Kidney capillary endothelial cell (primary cell): ENCODE measurements around the gene TMEM238.
A peak's percentile ranks its signal among the peaks of the same experiment; 100 is the strongest.
"Not testable (repeated sequence)": the region's sequence is repeated elsewhere in the genome, so short reads cannot be mapped to it uniquely, and the experiment has no call there.

ENCODE experiments used
- DNase-seq: peaks from one replicate; pipeline ENCODE4 v3.0.0-alpha.2; 2018; ENCODE audit warnings: low spot score

TMEM238 gene

DNA sequence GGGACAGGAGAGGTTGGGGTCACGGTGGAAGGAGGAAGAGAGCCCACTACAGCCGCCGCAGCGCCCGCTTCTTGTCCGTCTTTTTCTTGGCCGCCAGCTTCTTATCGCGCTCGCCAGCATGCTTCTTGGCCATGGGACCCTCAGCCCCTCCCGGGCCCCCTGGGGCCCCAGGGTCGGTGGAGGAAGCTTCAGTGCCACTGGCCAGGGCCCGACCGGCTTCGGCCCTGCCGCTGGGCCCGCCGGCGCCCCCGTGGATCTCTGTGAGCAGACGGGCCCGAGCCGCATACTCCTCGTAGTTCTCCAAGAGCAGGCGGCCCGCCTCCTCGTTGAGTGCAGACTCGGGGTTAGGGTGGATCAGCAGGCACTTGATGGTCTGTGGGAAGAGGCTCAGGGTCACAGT lies 17.3 kb upstream of the TMEM238 start:
- DNase-seq = not testable (repeated sequence)

DNA sequence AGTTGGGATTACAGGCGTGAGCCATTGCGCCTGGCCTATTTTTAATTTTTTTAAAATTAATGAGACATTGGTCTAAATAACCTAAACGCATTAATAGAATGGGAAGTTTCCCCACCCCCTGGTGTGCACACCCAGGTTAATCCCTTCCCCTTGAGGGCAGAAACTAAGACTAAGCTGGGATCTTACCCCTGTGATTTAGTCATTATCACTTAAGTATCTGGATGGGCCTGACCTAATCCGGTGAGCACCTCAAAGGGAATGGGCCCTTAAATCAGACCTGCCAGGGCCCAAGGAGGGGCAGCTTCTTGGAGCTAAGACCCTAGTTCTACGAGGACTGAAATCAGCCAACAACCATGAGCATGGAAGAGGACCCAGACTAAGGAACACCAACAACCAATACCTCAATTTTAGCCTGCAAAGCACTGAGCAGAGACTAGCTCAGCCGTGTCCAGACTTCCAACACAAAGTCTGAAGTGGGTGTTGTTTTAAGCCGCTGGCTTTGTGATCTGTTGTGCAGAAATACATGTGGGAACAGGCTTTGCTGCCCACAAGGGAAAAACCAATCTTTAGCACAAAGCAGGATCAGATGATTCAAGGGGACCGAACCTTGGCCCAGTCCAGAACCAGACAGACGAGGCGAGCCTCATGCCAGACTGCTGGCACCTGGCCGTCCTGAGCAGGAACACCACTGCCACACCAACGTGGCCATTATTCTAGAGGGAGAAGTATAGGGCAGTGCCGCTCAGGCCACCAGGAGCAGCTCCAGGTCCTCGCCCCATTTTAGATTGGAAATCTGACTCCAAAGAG lies 16.4 kb upstream of the TMEM238 start:
- DNase-seq = no peak

DNA sequence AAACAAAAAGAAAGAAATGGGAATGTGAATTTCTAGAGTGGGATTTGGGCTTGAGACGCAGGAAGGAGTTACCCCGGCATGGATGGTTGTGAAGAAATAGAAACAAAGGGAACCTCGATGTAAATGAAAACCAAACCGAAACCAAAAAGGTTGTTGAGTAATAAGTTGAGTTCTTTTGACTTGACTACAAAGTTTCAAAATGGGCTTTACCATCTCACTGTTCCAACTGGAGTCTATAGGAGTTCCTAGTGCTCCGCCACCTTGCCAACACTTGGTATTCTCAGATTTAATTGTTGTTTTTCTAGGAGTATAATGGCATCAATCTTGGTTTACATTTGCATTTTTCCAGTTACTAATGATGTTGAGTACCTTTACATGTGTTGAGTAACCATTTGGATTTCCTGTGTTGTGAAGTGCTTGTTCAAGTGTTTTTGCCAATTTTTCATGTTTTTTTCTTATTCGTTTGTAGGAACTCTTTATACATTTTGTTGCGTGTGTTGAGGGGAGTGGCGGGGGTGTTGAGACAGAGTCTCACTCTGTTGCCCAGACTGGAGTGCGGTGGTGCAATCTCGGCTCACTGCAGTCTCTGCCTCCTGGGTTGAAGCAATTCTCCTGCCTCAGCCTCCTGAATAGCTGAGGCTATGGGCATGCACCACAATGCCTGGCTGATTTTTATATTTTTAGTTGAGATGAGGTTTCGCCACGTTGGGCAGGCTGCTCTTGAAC lies 14.3 kb upstream of the TMEM238 start:
- DNase-seq = no peak

DNA sequence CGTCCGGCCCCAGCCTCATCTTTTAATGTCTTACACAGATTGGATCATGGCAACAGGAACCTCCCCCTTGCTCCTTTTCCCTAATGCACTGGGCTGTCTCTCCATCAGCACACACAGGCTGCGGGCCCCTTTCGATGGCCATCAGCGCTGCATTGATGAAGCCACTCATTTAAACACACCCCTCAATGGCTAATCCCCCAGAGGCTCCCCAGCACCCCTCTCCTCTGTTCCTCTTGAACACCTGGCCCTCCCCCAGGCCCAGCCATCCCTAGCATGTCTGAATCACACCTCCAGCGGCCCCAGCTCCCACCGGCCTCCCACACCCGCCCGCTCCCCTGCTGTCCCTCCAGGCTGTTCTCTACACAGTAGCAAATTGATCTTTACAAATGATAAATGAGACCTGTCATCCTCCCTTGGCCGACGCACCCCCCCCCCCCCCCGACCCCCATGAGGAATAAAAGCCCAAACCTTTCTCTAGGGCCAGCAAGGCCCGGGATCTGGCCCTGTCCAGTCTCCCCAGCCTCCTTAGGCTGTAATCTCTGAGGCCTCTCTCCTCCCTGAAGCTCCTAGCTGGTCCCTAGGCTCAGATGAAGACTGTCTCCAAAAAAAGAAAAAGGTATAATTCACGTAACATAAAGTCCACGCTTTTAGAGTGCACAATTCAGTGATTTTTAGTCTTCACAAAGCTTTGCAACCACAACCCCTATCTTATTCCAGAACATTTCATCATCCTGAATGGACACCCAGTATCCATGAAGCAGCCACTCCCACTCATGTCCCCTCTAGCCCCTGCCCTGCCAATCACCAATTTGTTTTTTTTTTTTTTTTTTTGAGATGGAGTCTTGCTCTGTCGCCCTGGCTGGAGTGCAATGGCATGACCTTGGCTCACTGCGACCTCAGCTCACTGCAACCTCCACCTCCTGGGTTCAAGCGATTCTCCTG lies 9.0 kb upstream of the TMEM238 start:
- DNase-seq = no peak

DNA sequence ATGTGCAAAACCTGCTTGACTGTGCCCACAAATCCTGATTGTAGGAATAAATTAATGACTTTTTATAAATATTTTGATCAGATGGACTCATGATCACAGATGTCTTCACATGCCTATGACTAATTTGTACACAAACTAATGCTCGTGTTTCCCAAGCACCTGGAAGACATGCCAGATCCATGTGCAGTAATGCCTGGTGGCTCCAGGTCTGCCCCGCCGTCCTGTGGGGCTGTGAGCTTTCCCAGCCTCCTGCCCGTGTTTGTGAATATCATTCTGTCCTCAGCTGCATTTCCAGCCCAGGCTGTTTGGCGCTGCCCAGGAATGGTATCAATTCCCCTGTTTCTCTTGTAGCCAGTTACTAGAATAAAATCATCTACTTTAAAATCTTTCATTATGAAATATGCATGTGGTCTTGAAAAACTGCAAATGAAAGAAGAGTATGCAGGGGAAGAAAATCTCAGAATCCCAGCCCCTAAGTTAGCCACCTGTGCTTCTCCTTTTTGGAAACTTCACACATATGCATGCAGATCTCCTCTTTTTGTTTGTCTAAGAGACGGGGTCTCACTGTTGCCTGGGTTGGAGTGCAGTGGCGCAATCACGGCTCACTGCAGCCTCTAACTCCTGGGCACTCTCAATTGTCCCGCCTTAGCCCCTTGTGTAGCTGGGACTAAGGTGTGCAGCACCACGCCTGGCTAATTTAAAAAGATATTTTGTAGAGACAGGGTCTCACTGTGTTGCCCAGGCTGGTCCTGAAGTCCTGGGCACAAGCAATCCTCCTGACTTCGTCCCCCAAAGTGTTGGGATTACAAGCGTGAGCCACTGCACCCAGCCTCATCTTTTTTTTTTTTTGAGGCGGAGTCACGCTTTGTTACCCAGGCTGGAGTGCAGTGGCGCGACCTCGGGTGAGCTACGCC lies 7.9 kb upstream of the TMEM238 start:
- no peak for DNase-seq

DNA sequence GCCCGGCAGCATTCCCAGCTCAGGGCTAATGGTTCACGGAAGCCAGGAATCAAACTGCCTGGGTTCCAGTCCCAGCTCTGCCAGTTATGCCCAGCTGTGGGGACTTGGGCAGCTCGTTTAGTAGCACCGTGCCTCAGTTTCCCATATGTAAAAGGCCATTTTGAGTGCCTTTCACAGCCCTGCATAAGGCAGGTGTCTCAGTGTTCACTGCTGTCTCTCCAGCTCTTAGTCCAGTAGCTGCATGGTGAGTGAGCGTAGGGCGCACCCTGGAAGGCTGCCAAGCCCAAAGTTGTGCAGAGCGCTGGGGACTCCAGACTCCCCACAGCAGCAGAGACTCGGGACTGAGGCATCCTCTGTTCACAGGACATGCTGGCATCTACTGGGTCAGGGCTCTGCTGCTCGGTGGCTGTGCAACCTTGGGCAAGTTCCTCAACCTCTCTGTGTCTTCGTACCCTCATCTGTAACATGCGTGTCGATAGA lies 7.1 kb upstream of the TMEM238 start:
- no peak for DNase-seq

DNA sequence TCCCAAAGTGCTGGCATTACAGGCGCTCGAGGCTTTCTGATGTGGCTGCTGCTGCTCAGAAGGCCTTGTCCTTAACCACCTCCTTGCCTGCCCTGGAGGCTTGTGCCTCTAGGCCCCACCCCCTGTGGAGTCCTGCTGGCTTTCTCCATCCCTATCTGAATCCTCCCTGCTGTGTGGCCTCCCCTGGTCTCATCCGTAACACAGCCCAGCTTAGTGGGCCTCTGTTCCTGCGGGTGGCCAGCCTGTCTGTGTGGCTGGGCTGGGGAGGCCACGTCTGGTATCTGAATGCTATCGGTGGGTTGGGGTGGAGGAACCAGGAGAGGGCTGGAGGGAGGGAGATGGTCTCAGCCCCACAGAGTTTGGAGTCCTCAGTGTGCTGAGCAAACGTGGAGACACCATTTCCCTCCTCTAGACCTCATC lies 6.4 kb upstream of the TMEM238 start:
- DNase-seq = no peak

DNA sequence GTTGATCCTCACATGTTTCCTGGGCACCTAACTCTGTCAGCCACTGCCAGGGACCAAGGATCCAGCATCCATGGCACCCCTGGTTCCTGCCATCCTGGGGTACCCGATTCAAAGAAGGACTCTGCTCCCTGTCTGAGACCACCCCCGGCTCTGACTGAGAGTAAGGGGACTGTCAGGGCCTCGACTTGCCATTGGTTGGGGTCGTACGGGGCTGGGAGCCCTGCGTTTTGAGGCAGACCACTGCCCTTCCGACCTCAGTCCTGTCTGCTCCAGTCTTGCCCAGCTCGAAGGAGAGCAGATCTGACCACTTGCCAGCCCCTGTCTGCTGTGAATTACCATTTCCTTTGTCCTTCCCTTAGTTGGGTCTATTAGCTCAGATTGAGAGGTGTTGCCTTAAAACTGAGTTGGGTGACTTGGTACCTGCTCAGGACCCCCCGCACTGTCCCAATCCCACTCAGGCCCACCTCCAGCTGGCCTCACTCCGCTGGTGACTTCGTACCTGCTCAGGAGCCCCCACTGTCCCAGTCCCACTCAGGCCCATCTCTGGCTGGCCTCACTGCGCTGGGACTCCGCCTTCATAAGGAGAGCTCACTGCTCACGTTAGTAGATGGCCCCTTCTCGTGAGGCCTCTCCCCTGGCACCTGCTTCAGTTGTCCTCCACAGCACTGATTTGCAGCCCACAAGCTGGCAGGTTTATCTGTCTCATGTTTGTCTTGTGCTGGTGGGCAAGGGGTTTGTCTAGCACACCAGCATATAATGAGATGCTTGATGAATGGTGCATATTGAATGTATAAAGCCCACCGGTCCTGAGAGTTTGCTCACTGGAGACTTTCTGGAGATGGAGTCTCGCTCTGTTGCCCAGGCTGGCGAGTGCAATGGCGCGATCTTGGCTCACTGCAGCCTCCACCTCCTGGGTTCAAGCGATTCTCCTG lies 5.6 kb upstream of the TMEM238 start:
- DNase-seq = no peak

DNA sequence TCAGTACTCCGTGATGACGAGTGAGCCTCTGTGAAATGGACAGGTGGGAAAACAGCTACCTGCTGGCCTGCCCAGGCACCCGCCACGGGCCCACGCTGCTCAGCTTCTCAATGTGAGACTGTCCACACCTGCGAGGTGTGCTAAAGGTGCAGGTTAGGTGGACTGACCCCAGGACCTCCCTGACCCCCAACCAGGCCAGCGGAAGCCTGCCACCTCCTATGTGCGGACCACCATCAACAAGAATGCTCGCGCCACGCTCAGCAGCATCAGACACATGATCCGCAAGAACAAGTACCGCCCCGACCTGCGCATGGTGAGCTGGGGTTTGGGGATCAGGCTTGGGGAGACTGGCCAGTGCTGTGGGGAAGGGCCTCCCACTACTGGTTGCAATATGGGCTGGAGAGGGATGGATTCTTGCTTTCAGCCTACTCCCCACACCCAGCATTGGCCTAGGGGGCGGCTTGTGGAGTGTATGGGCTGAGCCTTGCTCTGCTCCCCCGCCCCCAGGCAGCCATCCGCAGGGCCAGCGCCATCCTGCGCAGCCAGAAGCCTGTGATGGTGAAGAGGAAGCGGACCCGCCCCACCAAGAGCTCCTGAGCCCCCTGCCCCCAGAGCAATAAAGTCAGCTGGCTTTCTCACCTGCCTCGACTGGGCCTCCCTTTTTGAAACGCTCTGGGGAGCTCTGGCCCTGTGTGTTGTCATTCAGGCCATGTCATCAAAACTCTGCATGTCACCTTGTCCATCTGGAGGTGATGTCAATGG lies 3.8 kb upstream of the TMEM238 start:
- DNase-seq = no peak

DNA sequence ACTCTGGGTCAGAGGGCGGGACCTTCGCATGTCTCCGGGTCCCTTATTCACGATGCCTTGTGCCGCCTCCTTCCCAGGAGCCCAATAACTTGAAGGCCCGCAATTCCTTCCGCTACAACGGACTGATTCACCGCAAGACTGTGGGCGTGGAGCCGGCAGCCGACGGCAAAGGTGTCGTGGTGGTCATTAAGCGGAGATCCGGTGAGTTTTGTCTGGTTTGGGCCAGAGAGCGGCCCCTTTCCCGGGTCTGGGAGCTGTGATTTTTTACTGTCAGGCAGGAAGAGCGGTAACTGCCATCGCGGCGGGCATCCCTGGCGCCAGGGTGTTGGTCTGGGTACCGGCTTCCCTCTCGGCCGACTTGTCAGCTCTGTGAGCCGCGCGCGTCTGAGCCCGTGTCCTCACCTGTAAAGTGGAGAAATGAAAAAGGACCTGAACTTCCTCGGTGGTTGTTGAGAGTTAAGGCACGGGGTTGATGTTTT lies 2.4 kb upstream of the TMEM238 start:
- DNase-seq = peak; percentile 51

DNA sequence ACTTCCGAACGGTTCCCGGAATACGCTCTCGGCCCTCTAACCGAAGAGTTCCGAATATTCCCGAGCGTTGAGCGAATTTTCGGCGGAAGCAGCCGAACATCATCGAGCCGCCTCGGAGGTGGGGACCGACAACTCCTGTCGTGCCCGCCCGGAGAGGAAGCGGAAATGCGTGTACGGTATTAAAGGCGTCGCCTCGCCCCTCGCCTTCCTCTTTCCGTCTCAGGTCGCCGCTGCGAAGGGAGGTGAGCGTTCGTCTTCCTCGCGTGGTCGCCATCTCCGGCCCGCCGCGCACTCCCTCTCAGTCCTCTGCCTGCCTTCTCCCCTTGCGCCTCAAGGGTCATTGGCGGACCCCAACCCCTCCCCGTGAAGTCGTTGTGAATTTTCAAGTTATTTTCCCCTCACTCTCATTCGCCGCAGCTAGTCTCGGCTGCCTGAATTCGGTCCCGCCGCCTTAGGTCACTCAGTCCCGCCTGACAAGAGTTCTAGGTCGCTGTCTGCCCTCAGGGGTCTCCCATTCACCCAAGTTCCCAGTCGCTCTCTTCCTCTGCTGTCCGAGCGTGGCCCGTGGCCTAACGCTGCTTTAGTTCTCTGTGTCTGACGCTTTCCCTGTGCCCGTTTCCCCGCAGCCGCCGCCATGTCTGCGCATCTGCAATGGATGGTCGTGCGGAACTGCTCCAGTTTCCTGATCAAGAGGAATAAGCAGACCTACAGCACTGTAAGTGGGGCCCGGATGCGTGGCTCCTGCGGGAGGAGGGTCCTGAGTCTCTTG lies 1.8 kb upstream of the TMEM238 start, which contains the start of gene RPL28:
Gene RPL28, plus strand, starts transcription at position 209 of the 769 bp plus-strand sequence. Its CDS starts 426 bp downstream, at position 635.
- DNase-seq = peak; percentile 97

DNA sequence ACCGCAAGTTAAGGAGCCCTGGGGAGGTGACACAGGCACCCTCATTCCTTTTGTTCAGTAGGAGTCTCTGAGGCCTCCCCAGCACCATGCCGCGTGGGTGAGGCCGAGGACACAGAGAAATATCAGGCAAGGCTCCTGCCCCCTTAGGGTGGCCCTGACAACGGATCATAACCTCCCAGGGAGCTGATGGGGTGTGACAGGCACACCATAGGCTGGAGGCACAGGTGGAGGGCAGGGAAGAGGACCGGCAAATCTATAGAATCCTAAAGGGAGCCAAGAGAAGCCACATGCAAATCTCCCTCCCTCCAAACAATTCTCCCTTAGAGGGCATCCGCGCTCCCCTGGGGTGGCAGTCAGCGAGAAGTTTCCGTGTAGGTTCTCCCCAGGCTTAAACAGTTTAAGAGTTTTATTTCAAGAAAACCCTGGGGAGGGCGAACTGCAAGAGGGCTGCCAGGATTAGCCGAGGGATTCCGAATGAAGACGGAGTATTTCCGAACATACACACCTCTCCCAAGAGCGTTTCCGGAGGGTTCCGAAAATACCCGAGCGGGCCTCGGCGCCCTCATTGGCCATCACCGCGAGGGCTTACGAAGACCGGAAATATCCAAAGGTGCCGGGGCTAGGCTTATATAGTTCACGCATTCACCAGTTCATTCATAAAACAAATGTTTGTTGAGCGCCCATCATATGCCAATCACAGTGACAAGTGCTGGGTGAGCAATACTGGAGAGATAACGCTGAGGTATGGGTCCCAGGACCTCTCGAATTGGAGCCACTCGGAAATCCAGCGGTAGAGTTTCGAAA lies 1.0 kb upstream of the TMEM238 start:
- DNase-seq = peak; percentile 94

DNA sequence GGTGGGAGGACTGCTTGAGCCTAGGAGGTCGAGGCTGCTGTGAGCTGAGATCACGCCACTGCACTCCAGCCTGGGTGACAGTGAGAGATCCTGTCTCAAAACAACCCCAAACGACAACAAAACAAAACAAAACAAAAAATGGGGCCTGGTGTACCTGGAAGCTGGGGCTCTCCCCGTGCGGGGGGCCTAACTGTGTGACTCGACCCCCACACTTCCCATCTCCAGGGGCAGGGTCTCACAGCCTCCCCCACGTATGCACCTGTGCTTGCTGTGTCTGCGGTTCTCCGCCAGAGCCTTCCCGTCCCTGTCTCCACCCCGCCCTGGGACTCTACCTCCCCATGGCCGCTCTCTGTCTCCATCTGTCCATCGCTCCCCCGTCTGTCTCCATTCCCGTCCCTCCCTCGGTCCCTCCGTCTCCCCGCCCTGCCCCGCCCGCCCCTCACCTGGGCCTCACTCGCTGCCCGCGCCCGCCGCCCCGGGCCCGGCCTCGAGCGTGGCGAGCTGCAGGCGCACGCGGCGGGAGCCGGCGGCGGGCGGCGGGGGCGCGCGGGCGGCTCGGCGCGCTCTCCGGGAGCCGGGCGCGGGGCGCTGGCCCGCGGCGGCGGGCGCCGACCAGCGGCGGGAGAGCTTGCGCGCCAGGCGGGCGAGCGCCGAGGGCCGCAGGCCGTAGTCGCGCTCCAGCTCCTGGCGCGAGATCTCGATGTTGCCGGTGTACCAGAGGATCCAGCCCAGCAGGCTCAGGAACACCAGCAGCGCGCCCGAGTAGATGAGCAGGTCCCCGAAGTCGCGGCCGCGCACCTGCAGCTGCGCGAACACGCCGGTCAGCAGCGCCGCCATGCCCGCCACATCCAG lies 587 bp downstream of the TMEM238 start:
- peak; percentile 65 for DNase-seq

DNA sequence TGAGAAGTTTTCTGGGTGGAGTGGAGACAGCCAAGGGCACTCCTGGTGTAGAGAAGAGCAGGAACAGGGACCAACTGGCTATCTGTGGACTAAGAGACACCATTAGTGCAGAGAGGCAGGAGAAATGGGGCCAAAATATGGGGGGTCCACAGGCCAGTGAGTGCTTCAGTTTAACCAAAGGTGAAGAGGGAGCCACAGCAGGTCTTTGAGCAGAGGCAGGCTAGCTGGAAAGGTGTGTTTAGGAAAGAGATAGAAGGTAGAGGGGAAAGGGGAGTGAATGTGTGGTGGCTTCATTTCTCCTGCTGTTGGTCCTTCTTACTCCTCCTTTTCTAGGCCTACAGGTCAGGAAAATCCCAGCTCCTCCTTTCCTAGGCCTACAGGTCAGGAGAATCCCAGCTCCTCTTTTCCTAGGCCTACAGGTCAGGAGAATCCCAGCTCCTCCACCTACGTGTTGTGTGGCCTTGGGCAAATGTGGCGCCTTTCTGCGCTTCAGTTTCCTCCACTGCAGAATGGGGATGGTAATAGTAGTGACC lies 1.5 kb downstream of the TMEM238 start:
- DNase-seq = no peak

DNA sequence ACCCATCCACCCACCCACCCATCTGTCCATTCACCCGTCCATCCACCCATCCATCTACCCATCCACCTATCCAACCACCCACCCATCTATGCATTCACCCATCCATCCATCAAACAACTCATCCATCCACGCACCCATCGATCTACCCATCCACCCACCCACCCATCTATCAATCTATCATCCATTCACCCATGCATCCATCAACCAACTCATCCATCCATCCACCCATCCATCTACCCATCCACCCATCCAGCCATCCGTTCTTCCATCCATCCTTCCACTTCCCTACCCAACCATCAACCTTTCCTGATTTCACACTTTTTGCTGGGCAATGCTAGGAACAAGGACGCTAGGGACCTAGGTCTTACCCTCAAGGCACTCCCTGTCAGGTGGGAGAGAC lies 2.1 kb downstream of the TMEM238 start:
- DNase-seq = no peak

DNA sequence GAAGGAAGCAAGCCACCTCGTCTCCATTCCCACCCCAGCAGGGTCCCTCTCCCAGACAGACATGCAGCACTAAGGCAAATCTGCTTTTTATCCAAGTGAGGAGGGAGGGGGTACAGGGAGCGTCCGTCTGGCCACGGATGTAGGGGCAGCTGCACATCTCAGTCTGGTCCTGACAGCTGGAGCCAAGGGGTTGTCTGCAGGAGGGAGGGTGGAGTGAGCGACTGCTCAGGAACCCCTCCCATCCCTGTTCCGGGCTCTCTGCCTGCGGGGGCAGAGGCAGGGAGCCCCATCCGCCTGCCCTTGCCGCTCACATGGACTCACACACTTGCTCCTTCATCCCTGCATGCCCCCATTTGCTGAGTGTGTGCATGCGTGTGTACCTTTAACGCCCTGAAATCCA lies 4.9 kb downstream of the TMEM238 start:
- no peak for DNase-seq
